HG02943 (cell line): Measurements from ENCODE around the gene GRM4.

Experiments used
- ATAC-seq: cut with Tn5 transposase; IDR thresholded peaks from one replicate; pipeline ENCODE4 v1.9.1; 2021; ENCODE audit warnings: mild to moderate bottlenecking, low read depth, moderate library complexity; ENCODE audit not compliant: unreplicated experiment

GRM4 gene

GRCh38 chr6:34004706-34005105 is 141.2 kb downstream of the GRM4 start:
- no peak for ATAC-seq

GRCh38 chr6:34003962-34004361 is 141.9 kb downstream of the GRM4 start:
- no peak for ATAC-seq

- no peak for ATAC-seq
Observed at GRCh38 chr6:34001706-34002621, 143.9 kb downstream of the GRM4 start.

GRCh38 chr6:34000281-34000680 is 145.6 kb downstream of the GRM4 start:
- ATAC-seq, result no peak

- ATAC-seq, result no peak
Observed at GRCh38 chr6:33999567-33999966, 146.3 kb downstream of the GRM4 start.

- ATAC-seq, result no peak
Observed at GRCh38 chr6:33998660-33999059, 147.2 kb downstream of the GRM4 start.

GRCh38 chr6:33997265-33997664 is 148.6 kb downstream of the GRM4 start:
- no peak for ATAC-seq

GRCh38 chr6:33996120-33996475 is 149.8 kb downstream of the GRM4 start:
- ATAC-seq, result no peak

- no peak for ATAC-seq
Observed at GRCh38 chr6:33995309-33996119, 150.4 kb downstream of the GRM4 start.

- ATAC-seq, result no peak
Observed at GRCh38 chr6:33994472-33995308, 151.2 kb downstream of the GRM4 start.

- ATAC-seq, result no peak
Observed at GRCh38 chr6:33993653-33994471, 152.0 kb downstream of the GRM4 start.

- no peak for ATAC-seq
Observed at GRCh38 chr6:33993091-33993490, 152.8 kb downstream of the GRM4 start.

- ATAC-seq, result no peak
Observed at GRCh38 chr6:33992191-33992590, 153.7 kb downstream of the GRM4 start.

- no peak for ATAC-seq
Observed at GRCh38 chr6:33991610-33992009, 154.3 kb downstream of the GRM4 start.

- no peak for ATAC-seq
Observed at GRCh38 chr6:33990061-33990541, 155.8 kb downstream of the GRM4 start.

GRCh38 chr6:33989016-33989854 is 156.7 kb downstream of the GRM4 start:
- no peak for ATAC-seq

GRCh38 chr6:33988121-33989015 is 157.5 kb downstream of the GRM4 start:
- no peak for ATAC-seq

GRCh38 chr6:33987531-33988021 is 158.3 kb downstream of the GRM4 start:
- ATAC-seq, result no peak
